Stimulated activated CD8-positive, alpha-beta memory T cell treated with anti-CD3 and anti-CD28 coated beads, Interleukin-12 subunit alpha, Interleukin-12 subunit beta, amount 100 ng/mL, for 1 hour (primary cell): ENCODE results near the gene NIPAL4.
"Not testable (repeated sequence)": the region's sequence is repeated elsewhere in the genome, so short reads cannot be mapped to it uniquely, and the experiment has no call there.

Source experiments
- DNase-seq: peaks from one replicate; pipeline ENCODE4 v3.0.0-alpha.2; 2020; ENCODE audit warnings: low read depth

NIPAL4 gene

DNA sequence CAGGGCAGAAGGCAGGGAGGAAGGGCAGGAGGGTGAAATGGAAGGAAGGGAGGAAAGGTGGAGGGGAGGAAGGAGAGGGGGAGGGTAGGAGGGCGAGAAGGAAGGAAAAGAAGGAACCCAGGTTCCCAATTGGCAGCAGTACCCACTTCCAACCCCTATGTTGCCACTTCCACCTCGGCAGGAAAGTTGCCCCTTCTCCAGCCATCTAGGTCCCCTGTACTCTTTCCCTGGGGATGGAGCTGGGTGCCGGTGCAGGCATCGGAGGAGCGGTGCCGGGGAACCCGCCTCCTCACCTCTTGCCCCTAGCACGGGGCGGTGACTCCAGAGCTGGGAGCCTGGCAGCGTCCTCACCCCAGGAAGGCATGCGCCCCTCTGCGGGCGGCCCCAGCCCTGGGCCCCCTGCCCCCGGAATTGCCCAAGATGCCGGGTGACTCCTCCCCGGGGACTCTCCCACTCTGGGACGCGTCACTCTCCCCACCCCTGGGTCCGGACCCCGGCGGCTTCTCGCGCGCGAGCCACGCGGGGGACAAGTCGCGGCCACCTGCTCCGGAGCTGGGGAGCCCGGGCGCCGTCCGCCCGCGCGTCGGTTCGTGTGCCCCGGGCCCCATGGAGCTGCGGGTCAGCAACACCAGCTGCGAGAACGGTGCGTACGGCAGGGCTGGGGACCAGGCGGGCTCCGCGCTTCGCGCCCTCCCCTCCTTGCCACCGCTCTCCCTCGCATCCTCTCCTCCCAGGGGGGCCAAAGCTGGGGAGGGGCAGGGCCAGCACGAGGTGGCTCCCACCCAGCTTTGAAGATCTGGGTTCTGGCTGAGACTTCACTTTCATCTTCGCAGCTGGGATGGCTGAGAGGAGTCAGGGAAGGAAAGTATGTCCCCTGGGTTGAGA, at the start of gene NIPAL4:
Gene NIPAL4 (plus strand): TSS at position 499 of the 885 bp plus-strand sequence. CDS start 108 bp downstream, at position 607.
- DNase-seq: no peak

DNA sequence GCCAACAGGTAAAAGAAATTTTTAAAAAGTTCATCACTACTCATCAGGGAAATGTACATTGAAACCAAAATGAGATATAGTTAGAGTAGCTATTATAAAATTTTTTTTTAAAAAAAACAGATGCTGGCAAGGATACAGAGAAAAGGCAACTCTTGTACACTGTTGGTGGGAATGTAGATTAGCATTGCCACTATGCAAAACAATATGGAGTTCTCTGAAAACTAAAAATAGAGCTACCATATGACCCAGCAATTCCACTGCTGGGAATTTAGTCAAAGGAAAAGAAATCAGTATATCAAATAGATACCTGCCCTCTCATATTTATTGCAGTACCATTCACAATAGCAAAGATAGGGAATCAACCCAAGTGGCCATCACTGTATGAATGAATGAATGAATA, 44.2 kb upstream of the NIPAL4 start:
- DNase-seq: no peak

DNA sequence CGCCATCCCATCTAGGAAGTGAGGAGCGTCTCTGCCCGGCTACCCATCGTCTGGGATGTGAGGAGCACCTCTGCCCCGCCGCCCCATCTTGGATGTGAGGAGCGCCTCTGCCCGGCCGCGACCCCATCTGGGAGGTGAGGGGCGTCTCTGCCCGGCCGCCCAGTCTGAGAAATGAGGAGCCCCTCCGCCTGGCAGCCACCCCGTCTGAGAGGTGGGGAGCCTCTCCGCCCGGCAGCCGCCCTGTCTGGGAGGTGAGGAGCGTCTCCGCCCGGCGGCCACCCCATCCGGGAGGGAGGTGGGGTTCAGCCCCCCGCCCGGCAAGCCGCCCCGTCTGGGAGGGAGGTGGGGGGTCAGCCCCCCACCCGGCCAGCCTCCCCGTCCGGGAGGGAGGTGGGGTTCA, 40.5 kb upstream of the NIPAL4 start:
- not testable (repeated sequence) for DNase-seq

GRCh38 chr5:157429920-157430319, 30.1 kb upstream of the NIPAL4 start:
- DNase-seq: not testable (repeated sequence)

GRCh38 chr5:157431544-157432200, 28.3 kb upstream of the NIPAL4 start:
- no peak for DNase-seq

DNA sequence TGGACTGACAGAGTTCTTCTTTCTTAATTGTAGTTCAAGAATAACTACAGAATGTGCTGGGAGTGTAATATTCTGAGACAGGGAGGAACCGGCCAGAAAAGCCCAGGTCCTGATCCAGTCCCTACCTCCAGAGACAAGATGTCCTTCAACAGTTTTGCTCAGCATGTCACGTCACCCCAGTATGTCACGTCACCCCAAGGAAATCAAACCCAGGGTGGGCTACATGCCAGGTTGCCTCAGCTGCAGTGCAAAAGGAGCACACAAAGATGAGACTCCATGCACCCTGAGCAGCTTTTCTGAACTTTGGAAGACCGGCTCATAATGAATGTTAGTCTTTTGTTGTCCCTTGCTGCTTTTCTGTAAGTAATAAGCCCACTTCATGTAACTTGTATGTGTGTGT, 25.9 kb upstream of the NIPAL4 start:
- no peak for DNase-seq

DNA sequence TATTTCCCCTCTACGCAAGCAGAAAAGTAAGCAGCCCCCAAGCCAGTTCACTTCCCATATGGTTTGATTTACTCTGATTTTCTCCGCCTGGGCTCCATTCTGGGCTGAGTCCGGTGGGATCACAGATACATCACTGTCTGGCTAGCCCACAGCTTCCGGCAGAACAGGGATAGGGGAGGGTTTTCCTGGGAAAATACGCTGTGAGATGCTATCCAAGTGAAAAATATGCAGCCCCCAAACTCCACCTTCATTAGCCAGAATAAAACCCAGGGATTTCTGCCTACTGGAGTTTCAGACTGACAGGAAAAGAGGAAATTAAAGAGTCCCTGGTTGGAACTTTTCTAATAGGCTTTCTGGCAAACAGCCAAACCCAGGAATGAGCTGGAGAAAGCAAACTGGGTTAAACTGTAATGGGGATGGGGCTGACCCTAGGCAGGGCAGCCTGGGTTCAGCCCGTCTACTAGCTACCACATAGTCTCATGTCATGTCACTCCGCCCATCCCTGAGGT, 16.9 kb upstream of the NIPAL4 start:
- no peak for DNase-seq

GRCh38 chr5:157444224-157444623, 15.8 kb upstream of the NIPAL4 start:
- DNase-seq: no peak

GRCh38 chr5:157445745-157446411, 14.1 kb upstream of the NIPAL4 start:
- DNase-seq: no peak

- DNase-seq: no peak
Observed at GRCh38 chr5:157446412-157446935, 13.5 kb upstream of the NIPAL4 start.

DNA sequence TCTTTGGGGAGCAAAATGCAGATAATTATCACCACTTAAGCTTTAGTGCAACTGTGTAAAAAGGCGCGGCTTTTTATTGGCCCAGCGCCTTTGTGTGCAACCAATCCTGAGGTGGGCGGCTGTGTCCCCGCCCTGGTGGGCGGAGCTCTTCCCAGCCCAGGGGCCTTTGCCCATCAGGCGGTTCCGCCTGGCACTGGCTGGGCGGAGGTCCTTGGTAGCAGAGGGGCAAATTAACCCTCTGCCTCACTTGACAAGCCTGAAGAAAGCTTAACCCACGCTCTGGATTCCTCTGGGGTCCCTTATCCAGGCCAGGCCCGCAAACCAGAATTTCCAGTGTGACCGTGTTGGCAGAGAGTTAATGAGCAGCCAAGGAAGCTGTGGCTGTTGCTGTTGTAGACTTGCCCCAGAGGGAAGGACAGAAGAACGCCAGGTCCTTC, 12.8 kb upstream of the NIPAL4 start:
- no peak for DNase-seq

DNA sequence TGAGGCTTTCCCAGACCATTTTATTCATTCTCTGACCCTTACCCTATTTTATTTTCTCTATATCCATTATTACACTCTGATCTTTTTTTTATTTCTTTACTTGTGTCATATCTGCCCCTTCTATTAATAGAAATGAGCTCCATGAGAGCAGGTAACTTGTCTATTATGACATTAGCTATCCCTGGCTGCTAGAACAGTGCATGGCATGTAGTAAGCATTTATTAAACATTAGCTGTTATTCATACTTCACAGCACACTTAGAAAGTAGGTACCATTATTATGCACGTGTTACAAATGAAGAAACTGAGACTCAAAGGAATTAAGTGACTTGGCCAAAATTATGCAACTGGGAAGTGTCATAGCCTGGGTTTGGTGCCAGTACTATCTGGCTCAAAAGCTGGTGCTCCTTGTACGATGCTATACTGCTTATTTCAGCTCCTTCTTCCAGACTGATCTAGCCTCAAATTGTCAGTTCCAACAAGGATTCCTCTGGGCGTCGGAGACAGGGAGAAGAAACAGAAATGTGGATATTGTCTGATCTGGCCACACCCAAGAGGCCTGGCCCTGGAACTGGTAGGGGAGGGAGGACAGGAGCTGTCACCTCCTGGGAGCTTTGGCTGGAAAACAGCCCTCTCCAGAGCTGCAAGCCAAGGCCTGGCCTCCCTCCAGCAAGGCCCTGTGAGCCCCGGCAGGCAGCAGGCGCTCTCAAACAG, 10.8 kb upstream of the NIPAL4 start:
- DNase-seq: no peak

- DNase-seq: no peak
Observed at GRCh38 chr5:157450024-157450423, 10.0 kb upstream of the NIPAL4 start.

GRCh38 chr5:157451806-157452205, 8.2 kb upstream of the NIPAL4 start:
- DNase-seq: no peak

- DNase-seq: no peak
Observed at GRCh38 chr5:157454273-157454672, 5.7 kb upstream of the NIPAL4 start.

- no peak for DNase-seq
Observed at GRCh38 chr5:157455057-157455456, 5.0 kb upstream of the NIPAL4 start.

DNA sequence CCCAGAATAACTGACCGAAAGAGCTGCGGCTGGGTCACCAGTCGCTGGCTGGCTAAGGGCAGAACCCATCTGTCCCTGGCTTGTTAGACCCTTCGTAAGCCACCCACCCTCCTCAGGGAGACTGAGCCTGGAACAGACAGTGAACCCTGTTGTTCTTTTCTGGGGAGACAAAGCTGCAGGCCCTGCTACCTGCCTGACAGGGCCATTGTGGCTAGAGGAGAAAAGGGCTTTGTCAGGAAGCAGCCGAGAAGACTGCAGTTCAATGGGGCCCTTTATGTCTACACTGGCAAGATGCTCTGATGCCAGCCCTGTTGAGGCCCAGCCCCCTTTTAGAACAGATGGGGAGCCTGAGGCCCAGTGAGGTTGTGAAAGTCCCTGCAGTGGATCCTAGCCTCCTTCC, 3.7 kb upstream of the NIPAL4 start:
- DNase-seq: no peak

GRCh38 chr5:157457391-157457790, 2.6 kb upstream of the NIPAL4 start:
- DNase-seq: no peak

- DNase-seq: no peak
Observed at GRCh38 chr5:157458835-157459234, 1.2 kb upstream of the NIPAL4 start.

- DNase-seq: no peak
Observed at GRCh38 chr5:157460921-157461792, 1.1 kb downstream of the NIPAL4 start.

DNA sequence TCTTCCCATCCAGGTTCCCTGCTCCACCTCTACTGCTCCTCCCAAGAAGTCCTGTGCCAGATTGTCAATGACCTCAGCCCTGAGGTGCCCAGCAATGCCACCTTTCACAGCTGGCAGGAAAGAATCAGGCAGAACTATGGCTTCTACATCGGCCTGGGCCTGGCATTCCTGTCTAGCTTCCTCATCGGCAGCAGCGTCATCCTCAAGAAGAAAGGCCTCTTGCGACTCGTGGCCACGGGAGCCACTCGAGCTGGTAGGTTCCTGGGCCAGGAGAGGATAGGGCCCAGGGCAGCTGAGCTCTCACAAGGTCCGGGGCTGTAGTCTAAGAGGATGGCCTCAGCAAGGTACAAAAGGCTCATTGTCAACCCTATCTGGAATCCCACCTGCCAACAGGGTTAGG, 3.1 kb downstream of the NIPAL4 start:
- no peak for DNase-seq
